K562 (cell line): ENCODE results near the gene ARHGEF16. TPM values are rescaled to one million over a fixed set of nuclear protein-coding genes. Genes with fewer than 3 reads are reported as not detected.

ENCODE experiments used
- ATAC-seq: fragments of 200-7000 bp; cut with Tn5 transposase; 3 replicates; pipeline ENCODE4 v1.9.1; 2020; ENCODE audit warnings: moderate library complexity
- BruUV-seq: library from RNA; stranded (reverse); fragments of 400-500 nt; replicated peaks from 2 replicates; lab custom pipeline; 2021; lab: Mats Ljungman, UMichigan
- CTCF ChIA-PET: fragments of 300-600 bp; formaldehyde crosslinking; extraction: SDS; loops from one replicate; lab custom pipeline; 2021; ENCODE audit warnings: low intra/inter-chr PET ratio; lab: Yijun Ruan, JAX
- POLR2A ChIA-PET: fragments of 300-600, 350-650 bp; sonication (Branson Sonifier 250); formaldehyde crosslinking; extraction: SDS; loops from one replicate; lab custom pipeline; 2021; ENCODE audit warnings: antibody characterized with exemption, inconsistent platforms; lab: Yijun Ruan, JAX
- DNase-seq, 4 experiments: peaks; one replicate each; pipeline versions ENCODE4 v3.0.0 to v3.0.0-alpha.2; 2011 to 2018; ENCODE audit warnings: low spot score in 3 of 4, mixed read lengths in 3 of 4; ENCODE audit errors: extremely low read depth in 1 of 4
- FAIRE-seq: peaks from 2 replicates; lab custom pipeline; 2011; peaks lifted over from hg19 to GRCh38; lab: Jason Lieb, UNC
- H2AFZ ChIP-seq: 2 replicates; pipeline ENCODE4 v1.6.0; 2011; ENCODE audit warnings: low read depth, low read length, control low read depth, inconsistent platforms
- H3K27ac ChIP-seq: fragments of 200-600 bp; 3 replicates; pipeline ENCODE4 v1.8.0; 2011; ENCODE audit warnings: low read depth, mild to moderate bottlenecking, control low read depth, inconsistent platforms, low read length, moderate library complexity, mixed read lengths; ENCODE audit errors: extremely low read depth
- H3K27me3 ChIP-seq, 2 experiments: fragments of 300-600 bp in 1 of 2; 2 replicates in 1 of 2; 3 replicates in 1 of 2; pipeline versions ENCODE4 v1.6.0 to v1.8.0; 2011; ENCODE audit warnings: inconsistent platforms in 2 of 2, low read length in 2 of 2, mild to moderate bottlenecking in 1 of 2, mixed read lengths in 1 of 2, moderate library complexity in 1 of 2; ENCODE audit not compliant: control insufficient read depth in 2 of 2, insufficient read depth in 2 of 2
- H3K36me3 ChIP-seq: fragments of 300-600 bp; 3 replicates; pipeline ENCODE4 v1.8.0; 2011; ENCODE audit warnings: mild to moderate bottlenecking, low read length, inconsistent platforms; ENCODE audit not compliant: control insufficient read depth, insufficient read depth
- H3K4me1 ChIP-seq, 2 experiments: fragments of 200-600 bp in 1 of 2; replicated peaks in 1 of 2; 2 replicates in 1 of 2; 3 replicates in 1 of 2; pipeline versions ENCODE4 v1.5.1 to v1.8.0; 2011; ENCODE audit warnings: inconsistent platforms in 2 of 2, low read length in 2 of 2, mild to moderate bottlenecking in 1 of 2, mixed read lengths in 1 of 2, moderate library complexity in 1 of 2; ENCODE audit not compliant: control insufficient read depth in 2 of 2, insufficient read depth in 2 of 2
- H3K4me2 ChIP-seq: 2 replicates; pipeline ENCODE4 v1.6.1; 2011; ENCODE audit warnings: low read length, control low read depth, inconsistent platforms, mixed read lengths; ENCODE audit not compliant: insufficient read depth
- H3K4me3 ChIP-seq: fragments of 200-600 bp; sonication (generic), shearing (Covaris generic); 2 replicates; pipeline ENCODE4 v1.5.1; 2016; ENCODE audit warnings: control low read depth, inconsistent platforms
- H3K79me2 ChIP-seq: fragments of 200-600 bp; 3 replicates; pipeline ENCODE4 v1.8.0; 2011; ENCODE audit warnings: low read length, inconsistent platforms; ENCODE audit not compliant: control insufficient read depth, insufficient read depth
- H3K9ac ChIP-seq, 2 experiments: 2 replicates each; pipeline versions ENCODE4 v1.6.0 to v1.6.1; 2011; ENCODE audit warnings: low read depth in 2 of 2, low read length in 2 of 2, control low read depth in 1 of 2, inconsistent platforms in 1 of 2, mild to moderate bottlenecking in 1 of 2, mixed read lengths in 1 of 2; ENCODE audit not compliant: insufficient read depth in 1 of 2
- H3K9me1 ChIP-seq: one replicate; pipeline ENCODE4 v1.6.0; 2011; ENCODE audit warnings: inconsistent platforms, mild to moderate bottlenecking, low read length, moderate library complexity; ENCODE audit not compliant: control insufficient read depth, insufficient read depth
- H3K9me3 ChIP-seq: replicated peaks from 2 replicates; pipeline ENCODE4 v1.5.1; 2011; ENCODE audit warnings: low read depth, low read length, inconsistent platforms; ENCODE audit not compliant: control insufficient read depth, insufficient read depth
- H4K20me1 ChIP-seq: replicated peaks from 2 replicates; pipeline ENCODE4 v1.6.1; 2011; ENCODE audit warnings: low read length, inconsistent platforms, mixed read lengths; ENCODE audit not compliant: control insufficient read depth, insufficient read depth
- C11orf30 ChIP-seq: fragments of 450-650 bp; IDR thresholded peaks from 2 replicates; pipeline ENCODE4 v1.6.1; 2016; ENCODE audit warnings: low read depth, mild to moderate bottlenecking
- EP300 ChIP-seq: IDR thresholded peaks from 2 replicates; pipeline ENCODE4 v1.6.1; 2012; ENCODE audit warnings: low read length, improper control_type of control experiment
- JUND ChIP-seq, 2 experiments: IDR thresholded peaks; 2 replicates in 1 of 2; 3 replicates in 1 of 2; pipeline ENCODE4 v1.6.1; 2011; ENCODE audit warnings: borderline replicate concordance in 2 of 2, low read depth in 2 of 2, low read length in 2 of 2, improper control_type of control experiment in 1 of 2, missing biosample characterization in 1 of 2, missing genetic modification characterization in 1 of 2, missing genetic modification reagents in 1 of 2
- MAFG ChIP-seq: fragments of 450-650 bp; conservative IDR thresholded peaks from 2 replicates; pipeline ENCODE4 v1.6.1; 2016; ENCODE audit warnings: missing genetic modification characterization, missing compliant biosample characterization
- POLR2G ChIP-seq: fragments of 200-400 bp; formaldehyde crosslinking; IDR thresholded peaks from 2 replicates; pipeline ENCODE4 v1.6.1; 2017; ENCODE audit warnings: low read depth, mild to moderate bottlenecking, antibody characterized with exemption, low read length, moderate library complexity
- RREB1 ChIP-seq: fragments of 250-450 bp; sonication (Bioruptor Pico); IDR thresholded peaks from 2 replicates; pipeline ENCODE4 v1.4.0; 2020
- ZEB2 ChIP-seq: fragments of 450-650 bp; IDR thresholded peaks from 2 replicates; pipeline ENCODE4 v1.6.1; 2016
- ZNF184 ChIP-seq: sonication (generic); formaldehyde crosslinking; IDR thresholded peaks from 2 replicates; pipeline ENCODE4 v1.5.0; 2020; ENCODE audit warnings: missing genetic modification reagents
- WGBS: fragments of 100-300 bp; shearing (Covaris generic); methylation state at CpG from one replicate; pipeline ENCODE4 v1.1.6; 2016; ENCODE audit warnings: low coverage, mixed read lengths; ENCODE audit not compliant: insufficient coverage; ENCODE audit errors: missing lambda C conversion rate; 5-methylcytosine and 5-hydroxymethylcytosine counted together
- in situ Hi-C: fragments of 300-500 bp; cut with MboI; formaldehyde crosslinking; loops from 4 replicates; pipeline ENCODE4 v1.15.0; 2018; ENCODE audit warnings: inconsistent platforms, mixed read lengths
- intact Hi-C: fragments of 100-400 bp; cut with micrococcal nuclease; formaldehyde crosslinking; loops from 2 replicates; pipeline ENCODE4 v1.14.2; 2022
- polyA plus RNA-seq, 8 experiments: library from polyadenylated mRNA; depleted of rRNA in 4 of 8; stranded (reverse) in 5 of 8; unstranded in 3 of 8; fragments of >200 nt; fragmentation: Nextera tagmentation in 2 of 8; fragmentation: Illumina TruSeq in 1 of 8; extraction: Ambion mirVana in 2 of 8; extraction: Trizol in 1 of 8; gene quantifications; 2 replicates each; pipeline versions ENCODE4 v1.2.1 to v1.2.3, GENCODE V29; 2011 to 2014; ENCODE audit warnings: inconsistent platforms in 1 of 8, missing spikeins in 1 of 8
- total RNA-seq, 7 experiments: library from RNA; depleted of rRNA in 6 of 7; stranded (reverse); fragments of >200 nt in 6 of 7; fragmentation: Illumina TruSeq in 2 of 7; extraction: Trizol in 2 of 7; gene quantifications; 2 replicates each; pipeline versions ENCODE4 v1.2.1 to v1.2.3, GENCODE V29; 2011 to 2021; ENCODE audit warnings: low replicate concordance in 1 of 7

Gene ARHGEF16
- total and polyA plus RNA-seq, 9 of the 15 experiments (the other 6 are each of a cell fraction or from before 2014, with no cell fraction given), result 0.15 to 1.2 (median 0.49) TPM; not detected in 2

- Histone ChIP-seq H3K4me3 (no peak overlapping the region), H3K9me3 (no peaks in the 10 kb centered on the region), H3K4me2 (no peak overlapping the region), H3K79me2 (no peaks in the 10 kb centered on the region), H2AFZ (no peak overlapping the region), H3K4me1 (peaks cover 0 to 54% of the 10 kb centered on the region in 2 experiments; a peak in 2 of 5 replicates), H3K9ac (no peak overlapping the region), H3K9me1 (no peaks in the 10 kb centered on the region), H3K36me3 (no peaks in the 10 kb centered on the region), H3K27me3 (peaks cover 10 to 26% of the 10 kb centered on the region in 2 experiments), H4K20me1 (peaks cover 19% of the 10 kb centered on the region), H3K27ac (no peak overlapping the region)
- POLR2A ChIA-PET, result interaction anchor here (0.6 to 0.8 kb wide), 4 partner anchors 8 to 48 kb away, joined by 3 to 6 read pairs (median 4); no protein-coding TSS in a partner anchor
- WGBS, result 6% methylated on average over 13 of the region's 20 CpGs
- BruUV-seq, result no TSS peak
- FAIRE-seq (no peak), DNase-seq (no peak), ATAC-seq (no peak)
- CTCF ChIA-PET, result interaction anchor here (5.5 kb wide), 1 partner anchor 29 kb away, joined by 91 read pairs; the partner anchor contains the start of gene ARHGEF16
- intact Hi-C loops, result no loop called here
- in situ Hi-C loops, result loop anchor here (5.0 kb wide), 1 partner anchor 35 kb away; no protein-coding TSS in a partner anchor
- no peak for TF ChIP-seq MAFG (tag)
- TF ChIP-seq EP300, result no peak
- TF ChIP-seq POLR2G, result no peak
- no peak for TF ChIP-seq ZNF184 (CRISPR knock-in tag)
- no peak for TF ChIP-seq ZEB2
Observed at GRCh38 chr1:3481836-3482375, 27.4 kb downstream of the ARHGEF16 start.

- CTCF ChIA-PET, result interaction anchor here (5.5 kb wide), 1 partner anchor 29 kb away, joined by 91 read pairs; the partner anchor contains the start of gene ARHGEF16
- Histone ChIP-seq H2AFZ (no peak overlapping the region), H3K4me1 (peaks cover 0 to 52% of the 10 kb centered on the region in 2 experiments; a peak in 2 of 5 replicates), H3K4me2 (no peak overlapping the region), H3K9ac (no peak overlapping the region), H3K4me3 (no peak overlapping the region), H3K27ac (no peak overlapping the region), H3K9me1 (no peaks in the 10 kb centered on the region), H3K79me2 (no peaks in the 10 kb centered on the region), H4K20me1 (peaks cover 17% of the 10 kb centered on the region), H3K9me3 (no peaks in the 10 kb centered on the region), H3K27me3 (peaks cover 10 to 26% of the 10 kb centered on the region in 2 experiments), H3K36me3 (no peaks in the 10 kb centered on the region)
- POLR2A ChIA-PET, result no interaction called here
- ATAC-seq, result peak; percentile 74
- intact Hi-C loops, result no loop called here
- no TSS peak for BruUV-seq
- in situ Hi-C loops, result loop anchor here (5.0 kb wide), 1 partner anchor 35 kb away; no protein-coding TSS in a partner anchor
- DNase-seq, result peak; percentile 24 to 66 (median 54)
- FAIRE-seq, result no peak
- WGBS, result 0% methylated on average over 17 of the region's 18 CpGs
- TF ChIP-seq C11orf30, result no peak
- TF ChIP-seq JUND (IDR thresholded peaks at IDR 0.05; ENCODE audit: borderline replicate concordance, low read depth, low read length), result 0 out of 2 replicates have a peak, but pooled peaks have one; percentile 24
- TF ChIP-seq JUND (tag; IDR thresholded peaks at IDR 0.05; ENCODE audit: borderline replicate concordance, low read depth, low read length), result no peak
- no peak for TF ChIP-seq RREB1 (CRISPR knock-in tag)
Observed at GRCh38 chr1:3482378-3482849, 27.9 kb downstream of the ARHGEF16 start.
